Ishikawa (cell line): Measurements from ENCODE around the gene DISP3.
A peak's percentile ranks its signal among the peaks of the same experiment; 100 is the strongest.

Experiments
- CEBPB ChIP-seq: IDR thresholded peaks from 2 replicates; pipeline ENCODE4 v1.6.1; 2012
- CREB1 ChIP-seq: IDR thresholded peaks from 2 replicates; pipeline ENCODE4 v1.6.1; 2012; ENCODE audit warnings: low read depth
- EGR1 ChIP-seq: IDR thresholded peaks from 2 replicates; pipeline ENCODE4 v1.6.1; 2012
- EP300 ChIP-seq: IDR thresholded peaks from 2 replicates; pipeline ENCODE4 v1.6.1; 2012; ENCODE audit warnings: borderline replicate concordance
- FOXM1 ChIP-seq: IDR thresholded peaks from 2 replicates; pipeline ENCODE4 v1.6.1; 2012; ENCODE audit warnings: low read depth, borderline replicate concordance
- MAX ChIP-seq: IDR thresholded peaks from 2 replicates; pipeline ENCODE4 v1.6.1; 2012
- NFIC ChIP-seq: IDR thresholded peaks from 2 replicates; pipeline ENCODE4 v1.6.1; 2012
- RAD21 ChIP-seq: IDR thresholded peaks from 2 replicates; pipeline ENCODE4 v1.6.1; 2012; ENCODE audit warnings: low read depth
- TAF1 ChIP-seq: IDR thresholded peaks from 2 replicates; pipeline ENCODE4 v1.6.1; 2012; ENCODE audit warnings: low read depth, mild to moderate bottlenecking
- TCF12 ChIP-seq: IDR thresholded peaks from 2 replicates; pipeline ENCODE4 v1.6.1; 2012; ENCODE audit warnings: low read depth
- TEAD4 ChIP-seq: IDR thresholded peaks from 2 replicates; pipeline ENCODE4 v1.6.1; 2012
- USF1 ChIP-seq: IDR thresholded peaks from 2 replicates; pipeline ENCODE4 v1.6.1; 2012
- YY1 ChIP-seq: IDR thresholded peaks from 2 replicates; pipeline ENCODE4 v1.6.1; 2012; ENCODE audit warnings: low read depth
- ZBTB7A ChIP-seq: IDR thresholded peaks from 2 replicates; pipeline ENCODE4 v1.6.1; 2012; ENCODE audit warnings: low read depth
- TF ChIP-seq, protein P1 (sequence below): IDR thresholded peaks from 2 replicates; pipeline ENCODE4 v1.6.1; 2012; ENCODE audit warnings: low read depth, mild to moderate bottlenecking

The DISP3 gene

DNA sequence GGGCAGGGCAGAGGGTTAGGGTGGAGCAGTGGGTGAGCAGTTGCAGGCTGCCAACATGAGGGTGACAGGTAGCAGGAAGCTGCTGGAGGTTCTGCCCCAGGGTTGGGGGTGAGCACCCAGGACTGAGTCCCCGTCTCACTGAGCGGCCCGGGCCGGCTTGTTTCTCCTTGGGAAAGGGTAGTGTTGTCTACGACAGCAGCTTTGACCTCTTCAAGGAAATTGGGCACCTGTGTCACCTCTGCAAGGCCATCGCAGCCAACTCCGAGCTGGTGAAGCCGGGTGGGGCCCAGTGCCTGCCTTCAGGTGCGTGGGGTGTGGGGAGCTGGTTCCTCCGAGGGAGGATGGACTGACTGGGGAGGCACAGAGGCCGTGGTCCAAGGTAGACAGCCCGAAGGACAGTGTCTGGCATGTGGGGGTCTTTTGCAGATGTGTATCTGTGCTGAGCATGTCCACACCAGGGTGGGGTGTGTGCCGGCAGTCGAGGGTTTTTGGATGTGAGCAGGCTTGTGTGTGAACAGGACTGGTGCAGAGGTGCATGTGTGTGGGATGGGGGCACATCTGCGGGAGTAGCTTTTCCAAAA is 51.9 kb downstream of the DISP3 start:
- TF ChIP-seq, protein P1, sequence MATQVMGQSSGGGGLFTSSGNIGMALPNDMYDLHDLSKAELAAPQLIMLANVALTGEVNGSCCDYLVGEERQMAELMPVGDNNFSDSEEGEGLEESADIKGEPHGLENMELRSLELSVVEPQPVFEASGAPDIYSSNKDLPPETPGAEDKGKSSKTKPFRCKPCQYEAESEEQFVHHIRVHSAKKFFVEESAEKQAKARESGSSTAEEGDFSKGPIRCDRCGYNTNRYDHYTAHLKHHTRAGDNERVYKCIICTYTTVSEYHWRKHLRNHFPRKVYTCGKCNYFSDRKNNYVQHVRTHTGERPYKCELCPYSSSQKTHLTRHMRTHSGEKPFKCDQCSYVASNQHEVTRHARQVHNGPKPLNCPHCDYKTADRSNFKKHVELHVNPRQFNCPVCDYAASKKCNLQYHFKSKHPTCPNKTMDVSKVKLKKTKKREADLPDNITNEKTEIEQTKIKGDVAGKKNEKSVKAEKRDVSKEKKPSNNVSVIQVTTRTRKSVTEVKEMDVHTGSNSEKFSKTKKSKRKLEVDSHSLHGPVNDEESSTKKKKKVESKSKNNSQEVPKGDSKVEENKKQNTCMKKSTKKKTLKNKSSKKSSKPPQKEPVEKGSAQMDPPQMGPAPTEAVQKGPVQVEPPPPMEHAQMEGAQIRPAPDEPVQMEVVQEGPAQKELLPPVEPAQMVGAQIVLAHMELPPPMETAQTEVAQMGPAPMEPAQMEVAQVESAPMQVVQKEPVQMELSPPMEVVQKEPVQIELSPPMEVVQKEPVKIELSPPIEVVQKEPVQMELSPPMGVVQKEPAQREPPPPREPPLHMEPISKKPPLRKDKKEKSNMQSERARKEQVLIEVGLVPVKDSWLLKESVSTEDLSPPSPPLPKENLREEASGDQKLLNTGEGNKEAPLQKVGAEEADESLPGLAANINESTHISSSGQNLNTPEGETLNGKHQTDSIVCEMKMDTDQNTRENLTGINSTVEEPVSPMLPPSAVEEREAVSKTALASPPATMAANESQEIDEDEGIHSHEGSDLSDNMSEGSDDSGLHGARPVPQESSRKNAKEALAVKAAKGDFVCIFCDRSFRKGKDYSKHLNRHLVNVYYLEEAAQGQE = no peak
- no peak for TF ChIP-seq EGR1
- no peak for TF ChIP-seq MAX
- TF ChIP-seq CEBPB = no peak
- TF ChIP-seq CREB1 = no peak
- TF ChIP-seq FOXM1 = no peak
- no peak for TF ChIP-seq EP300
- TF ChIP-seq RAD21 = no peak
- no peak for TF ChIP-seq TCF12
- TF ChIP-seq NFIC = no peak
- no peak for TF ChIP-seq YY1
- no peak for TF ChIP-seq ZBTB7A
- no peak for TF ChIP-seq USF1
- TF ChIP-seq TAF1 = no peak
- no peak for TF ChIP-seq TEAD4

- TF ChIP-seq CEBPB (peak; percentile 19; the same call in 1 of the 2 replicates), RAD21 (no peak), YY1 (no peak), TEAD4 (no peak), USF1 (no peak), EGR1 (peak; percentile 62)
Observed at GRCh38 chr1:11531314-11531870, 52.4 kb downstream of the DISP3 start.

DNA sequence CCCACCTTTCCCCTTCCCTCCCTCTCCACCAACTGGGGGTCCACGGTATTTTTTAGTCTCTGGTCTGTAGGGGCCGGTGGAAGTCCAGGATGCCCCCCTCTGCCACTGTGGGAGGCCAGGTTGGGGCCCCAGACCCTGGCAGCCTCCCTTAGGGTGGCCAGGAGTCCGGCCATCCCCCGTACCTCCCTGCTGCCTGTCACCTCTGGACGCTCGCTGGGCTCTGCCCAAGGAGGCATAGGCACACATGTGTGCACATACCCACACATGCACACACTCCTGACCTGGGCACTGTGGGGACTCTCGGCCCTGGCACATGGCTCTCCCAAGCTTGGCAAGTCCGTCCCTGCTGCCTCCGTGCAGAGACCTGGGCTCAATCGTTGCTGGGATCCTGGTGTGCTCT is 53.0 kb downstream of the DISP3 start:
- TF ChIP-seq YY1 = no peak
- TF ChIP-seq RAD21 = no peak
- TF ChIP-seq EP300 = no peak
- no peak for TF ChIP-seq EGR1
- TF ChIP-seq CREB1 = no peak
- TF ChIP-seq TAF1 = no peak
- no peak for TF ChIP-seq USF1
- no peak for TF ChIP-seq FOXM1
- no peak for TF ChIP-seq TEAD4
- TF ChIP-seq TCF12 = no peak
- TF ChIP-seq ZBTB7A = no peak
- no peak for TF ChIP-seq MAX
- TF ChIP-seq CEBPB = no peak
- TF ChIP-seq, protein P1 = no peak
- TF ChIP-seq NFIC = no peak

- TF ChIP-seq EGR1 (no peak), MAX (no peak), FOXM1 (no peak), TAF1 (no peak)
Observed at GRCh38 chr1:11533790-11534787, 55.1 kb downstream of the DISP3 start.
